Hepatocyte (in vitro differentiated cells): Measurements from ENCODE around the gene CDC42SE2.

ENCODE experiments used
- CTCF ChIP-seq: fragments of 200-600 bp; sonication (generic); IDR thresholded peaks from 2 replicates; pipeline ENCODE4 v1.5.1; 2016; ENCODE audit warnings: antibody characterized with exemption, mild to moderate bottlenecking; ENCODE audit not compliant: poor library complexity
- EZH2 ChIP-seq: fragments of 200-600 bp; sonication (generic); IDR thresholded peaks from 2 replicates; pipeline ENCODE4 v1.6.1; 2016; ENCODE audit warnings: antibody characterized with exemption, mild to moderate bottlenecking, borderline replicate concordance
- EZH2phosphoT487 ChIP-seq: fragments of 200-600 bp; sonication (generic); IDR thresholded peaks from one replicate; pipeline ENCODE4 v1.6.1; 2018; ENCODE audit warnings: antibody characterized with exemption, mild to moderate bottlenecking, low read depth, moderate library complexity; ENCODE audit not compliant: unreplicated experiment, severe bottlenecking

DNA sequence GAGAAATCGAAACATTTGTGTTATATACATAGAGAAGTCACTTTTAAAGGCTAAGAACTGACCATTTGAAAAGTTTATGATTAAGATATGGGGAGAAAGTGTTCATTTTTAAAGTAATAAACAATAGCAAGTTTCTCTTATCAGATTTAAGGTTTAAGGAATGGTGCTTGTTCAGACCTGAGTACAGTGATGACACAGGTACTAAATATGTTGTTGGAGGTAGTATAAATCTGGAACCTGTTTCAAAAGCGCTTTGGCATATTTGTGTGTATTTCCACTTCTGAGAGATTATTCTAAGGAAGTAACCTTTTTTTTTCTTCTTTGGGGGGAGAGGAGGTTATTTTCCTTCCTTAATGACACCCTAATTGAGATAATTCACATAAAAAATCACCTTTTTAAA lies 18.4 kb downstream of the CDC42SE2 start:
- no peak for TF ChIP-seq CTCF
- no peak for TF ChIP-seq EZH2
- TF ChIP-seq EZH2phosphoT487, result no peak
